ENCODE data around the gene NKX2-1. TPM values are rescaled to one million over a fixed set of nuclear protein-coding genes. Genes with fewer than 3 reads are reported as not detected.

NKX2-1 gene
- total and polyA plus RNA-seq, 8 donors, result 13.4 TPM; not detected in 7

GRCh38 chr14:36515896-36516718, 3.9 kb downstream of the NKX2-1 start:
- H3K36me3 ChIP-seq, result no peaks in the 10 kb centered on the region
- DNase-seq, result no peak
- H3K9me3 ChIP-seq, result no peaks in the 10 kb centered on the region
- intact Hi-C loops (cut with DNase I; ENCODE audit: low total_unique reads), result no loop called here
- no peak overlapping the region for H3K4me3 ChIP-seq
- H3K4me1 ChIP-seq, result peaks cover 31 to 71% (median 55%) of the 10 kb centered on the region in 4 donors
- H3K27ac ChIP-seq, result no peak overlapping the region
- peaks cover 43 to 98% (median 94%) of the 10 kb centered on the region in 3 donors for H3K27me3 ChIP-seq
- TF ChIP-seq POLR2A (IDR thresholded peaks at IDR 0.05), result no peak
- WGBS, 5 donors, result 15 to 26% (median 18%) methylated on average over 11 of the region's 11 CpGs

GRCh38 chr14:36515105-36515593, 4.9 kb downstream of the NKX2-1 start:
- Histone ChIP-seq H3K27ac (no peak overlapping the region), H3K4me3 (no peak overlapping the region), H3K27me3 (peaks cover 43 to 98% (median 94%) of the 10 kb centered on the region in 3 donors), H3K9me3 (no peaks in the 10 kb centered on the region), H3K4me1 (peaks cover 21 to 61% (median 46%) of the 10 kb centered on the region in 4 donors), H3K36me3 (no peaks in the 10 kb centered on the region)
- TF ChIP-seq EP300 (IDR thresholded peaks at IDR 0.05) (no peak), CTCF (IDR thresholded peaks at IDR 0.05) (no peak), POLR2A (IDR thresholded peaks at IDR 0.05) (no peak), POLR2AphosphoS5 (IDR thresholded peaks at IDR 0.05) (no peak)
- DNase-seq, result no peak
- 5 to 10% (median 9%) methylated on average over 14 of the region's 14 CpGs for WGBS, 5 donors
- intact Hi-C loops (cut with DNase I; ENCODE audit: low total_unique reads), result no loop called here

GRCh38 chr14:36514278-36515104, 5.5 kb downstream of the NKX2-1 start:
- Histone ChIP-seq H3K27me3 (peaks cover 43 to 98% (median 94%) of the 10 kb centered on the region in 3 donors), H3K36me3 (no peaks in the 10 kb centered on the region), H3K9me3 (no peaks in the 10 kb centered on the region), H3K27ac (no peak overlapping the region), H3K4me3 (no peak overlapping the region), H3K4me1 (peaks cover 15 to 55% (median 39%) of the 10 kb centered on the region in 4 donors)
- DNase-seq, result no peak
- TF ChIP-seq CTCF (IDR thresholded peaks at IDR 0.05) (no peak), EP300 (IDR thresholded peaks at IDR 0.05) (no peak), POLR2AphosphoS5 (IDR thresholded peaks at IDR 0.05) (no peak), POLR2A (IDR thresholded peaks at IDR 0.05) (no peak)
- intact Hi-C loops (cut with DNase I; ENCODE audit: low total_unique reads), result no loop called here
- WGBS, 5 donors, result 3 to 7% (median 4%) methylated on average over 37 to 38 of the region's 38 CpGs

GRCh38 chr14:36513451-36514277, 6.4 kb downstream of the NKX2-1 start:
- WGBS, 5 donors, result 3 to 9% (median 6%) methylated on average over 32 to 38 of the region's 38 CpGs
- Histone ChIP-seq H3K4me1 (peaks cover 7 to 47% (median 31%) of the 10 kb centered on the region in 4 donors), H3K27ac (no peak overlapping the region), H3K27me3 (peaks cover 40 to 98% (median 94%) of the 10 kb centered on the region in 3 donors), H3K9me3 (peaks cover 0 to 4% (median under 1%) of the 10 kb centered on the region in 4 donors), H3K36me3 (no peaks in the 10 kb centered on the region), H3K4me3 (no peak overlapping the region)
- intact Hi-C loops (cut with DNase I; ENCODE audit: low total_unique reads), result no loop called here
- DNase-seq, result no peak
- no peak for TF ChIP-seq CTCF (IDR thresholded peaks at IDR 0.05)
- TF ChIP-seq POLR2A (IDR thresholded peaks at IDR 0.05), result no peak
- no peak for TF ChIP-seq EP300 (IDR thresholded peaks at IDR 0.05)
- no peak for TF ChIP-seq POLR2AphosphoS5 (IDR thresholded peaks at IDR 0.05)

Data from stomach (tissue), 9 donors.